ENCODE measurements around the gene SLC44A1.

SLC44A1 gene

GRCh38 chr9:105275938-105276337 lies 31.5 kb downstream of the SLC44A1 start:
- DNase-seq: no peak

- no peak for DNase-seq
Measured at GRCh38 chr9:105278751-105279150, 34.3 kb downstream of the SLC44A1 start.

- no peak for DNase-seq
Measured at GRCh38 chr9:105280691-105281090, 36.2 kb downstream of the SLC44A1 start.

GRCh38 chr9:105281272-105281671 lies 36.8 kb downstream of the SLC44A1 start:
- DNase-seq: no peak

GRCh38 chr9:105281926-105282325 lies 37.5 kb downstream of the SLC44A1 start:
- no peak for DNase-seq

- DNase-seq: no peak
Measured at GRCh38 chr9:105282870-105283621, 38.6 kb downstream of the SLC44A1 start.

- no peak for DNase-seq
Measured at GRCh38 chr9:105283795-105284194, 39.3 kb downstream of the SLC44A1 start.

- DNase-seq: no peak
Measured at GRCh38 chr9:105284463-105284862, 40.0 kb downstream of the SLC44A1 start.

- no peak for DNase-seq
Measured at GRCh38 chr9:105286098-105286497, 41.6 kb downstream of the SLC44A1 start.

- DNase-seq: no peak
Measured at GRCh38 chr9:105289305-105289704, 44.9 kb downstream of the SLC44A1 start.

GRCh38 chr9:105290418-105290817 lies 46.0 kb downstream of the SLC44A1 start:
- DNase-seq: no peak

- no peak for DNase-seq
Measured at GRCh38 chr9:105290954-105291353, 46.5 kb downstream of the SLC44A1 start.

- no peak for DNase-seq
Measured at GRCh38 chr9:105291422-105291859, 47.0 kb downstream of the SLC44A1 start.

GRCh38 chr9:105291938-105292337 lies 47.5 kb downstream of the SLC44A1 start:
- no peak for DNase-seq

GRCh38 chr9:105293408-105293807 lies 49.0 kb downstream of the SLC44A1 start:
- no peak for DNase-seq

- no peak for DNase-seq
Measured at GRCh38 chr9:105295201-105295550, 50.7 kb downstream of the SLC44A1 start.

- DNase-seq: no peak
Measured at GRCh38 chr9:105295986-105296385, 51.5 kb downstream of the SLC44A1 start.

- DNase-seq: no peak
Measured at GRCh38 chr9:105296445-105296844, 52.0 kb downstream of the SLC44A1 start.

- DNase-seq: no peak
Measured at GRCh38 chr9:105296877-105297287, 52.4 kb downstream of the SLC44A1 start.

GRCh38 chr9:105297442-105298075 lies 53.1 kb downstream of the SLC44A1 start:
- DNase-seq: no peak

GRCh38 chr9:105299190-105299854 lies 54.9 kb downstream of the SLC44A1 start:
- DNase-seq: no peak

- no peak for DNase-seq
Measured at GRCh38 chr9:105302728-105303127, 58.3 kb downstream of the SLC44A1 start.

GRCh38 chr9:105305856-105306255 lies 61.4 kb downstream of the SLC44A1 start:
- DNase-seq: no peak
